Vagina (tissue), 2 donors: Measurements from ENCODE around the gene BICD2.

Source experiments
- CTCF ChIP-seq, 3 experiments: fragments of 450-650 bp in 2 of 3; fragments of 200-600 bp in 1 of 3; sonication (generic) in 1 of 3; IDR thresholded peaks; one replicate each; pipeline ENCODE4 v1.5.1; 2017 to 2019; ENCODE audit warnings: antibody characterized with exemption in 3 of 3, mild to moderate bottlenecking in 2 of 3, moderate library complexity in 2 of 3
- POLR2A ChIP-seq, 2 donors: fragments of 450-650 bp; IDR thresholded peaks; one replicate each; pipeline ENCODE4 v1.6.1; 2017; ENCODE audit warnings: antibody characterized with exemption in 2 of 2, mild to moderate bottlenecking in 2 of 2, moderate library complexity in 2 of 2
- POLR2AphosphoS5 ChIP-seq, 2 donors: sonication (generic); formaldehyde crosslinking; IDR thresholded peaks; one replicate each; pipeline ENCODE4 v1.9.0; 2017; ENCODE audit warnings: antibody characterized with exemption in 2 of 2, mild to moderate bottlenecking in 2 of 2, low read depth in 1 of 2; ENCODE audit not compliant: insufficient read depth in 1 of 2

- TF ChIP-seq CTCF (IDR thresholded peaks at IDR 0.05) = no peak
- TF ChIP-seq POLR2A (IDR thresholded peaks at IDR 0.05) = no peak
- TF ChIP-seq POLR2AphosphoS5 (IDR thresholded peaks at IDR 0.05; ENCODE audit: insufficient read depth in 1 of 2, low read depth in 1 of 2) = no peak
Measured at GRCh38 chr9:92725766-92726165, 38.9 kb downstream of the BICD2 start.
